Measurements from ENCODE around the gene XAGE2. TPM values are rescaled to one million over a fixed set of nuclear protein-coding genes. Genes with fewer than 3 reads are reported as not detected.
"Not testable (repeated sequence)": the region's sequence is repeated elsewhere in the genome, so short reads cannot be mapped to it uniquely, and the experiment has no call there.

XAGE2 gene
- not detected for total RNA-seq

- DNase-seq (ENCODE audit: low spot score in 2 of 2), result no peak
- intact Hi-C loops (cut with DNase I; ENCODE audit: low total_unique reads), result no loop called here
- Histone ChIP-seq H3K9me3 (peaks cover 0 to 7% of the 10 kb centered on the region in 2 donors), H3K4me1 (no peaks in the 10 kb centered on the region), H3K4me3 (no peak within 1 kb of the TSS), H3K27me3 (peaks cover 0 to 60% of the 10 kb centered on the region in 2 donors), H3K36me3 (no peaks in the 10 kb centered on the region), H3K27ac (no peak within 1 kb of the TSS)
- no peak for TF ChIP-seq POLR2AphosphoS5 (IDR thresholded peaks at IDR 0.05)
- TF ChIP-seq POLR2A (IDR thresholded peaks at IDR 0.05), result no peak
- no peak for TF ChIP-seq CTCF (IDR thresholded peaks at IDR 0.05)
These were observed at the start of gene XAGE2 for GRCh38 chrX:52368368-52369055. Gene XAGE2, plus strand, starts transcription at chrX:52369021. Its CDS starts 994 bp downstream, at chrX:52370015.

GRCh38 chrX:52337410-52337809, 31.4 kb upstream of the XAGE2 start:
- intact Hi-C loops (cut with DNase I; ENCODE audit: low total_unique reads), result no loop called here
- Histone ChIP-seq H3K4me1 (no peaks in the 10 kb centered on the region), H3K36me3 (no peaks in the 10 kb centered on the region), H3K27me3 (peaks cover 0 to 58% of the 10 kb centered on the region in 2 donors), H3K27ac (no peak overlapping the region), H3K9me3 (peaks cover 0 to 12% of the 10 kb centered on the region in 2 donors), H3K4me3 (no peak overlapping the region)
- no peak for TF ChIP-seq CTCF (IDR thresholded peaks at IDR 0.05)
- no peak for TF ChIP-seq POLR2A (IDR thresholded peaks at IDR 0.05)
- no peak for TF ChIP-seq POLR2AphosphoS5 (IDR thresholded peaks at IDR 0.05)
- no peak for DNase-seq (ENCODE audit: low spot score in 2 of 2)

- H3K27ac ChIP-seq, result no peak overlapping the region
- TF ChIP-seq POLR2AphosphoS5 (IDR thresholded peaks at IDR 0.05), result no peak
- TF ChIP-seq CTCF (IDR thresholded peaks at IDR 0.05), result no peak
- no peak for TF ChIP-seq POLR2A (IDR thresholded peaks at IDR 0.05)
- no peak overlapping the region for H3K4me3 ChIP-seq
- no peaks in the 10 kb centered on the region for H3K36me3 ChIP-seq
- DNase-seq (ENCODE audit: low spot score in 2 of 2), result no peak
- intact Hi-C loops (cut with DNase I; ENCODE audit: low total_unique reads), result no loop called here
- no peaks in the 10 kb centered on the region for H3K9me3 ChIP-seq
- H3K27me3 ChIP-seq, result peaks cover 0 to 48% of the 10 kb centered on the region in 2 donors
- H3K4me1 ChIP-seq, result no peaks in the 10 kb centered on the region
These were observed 27.3 kb upstream of the XAGE2 start for GRCh38 chrX:52341493-52341892.

GRCh38 chrX:52343131-52343530, 25.7 kb upstream of the XAGE2 start:
- H3K9me3 ChIP-seq; H3K4me1 ChIP-seq; H3K36me3 ChIP-seq; H3K4me3 ChIP-seq; DNase-seq (ENCODE audit: low spot score in 2 of 2); H3K27ac ChIP-seq; intact Hi-C loops (cut with DNase I; ENCODE audit: low total_unique reads): not testable (repeated sequence)
- H3K27me3 ChIP-seq, result peaks cover 0 to 37% of the 10 kb centered on the region in 2 donors

GRCh38 chrX:52345402-52345801, 23.4 kb upstream of the XAGE2 start:
- not testable (repeated sequence) for H3K4me1 ChIP-seq, H3K27ac ChIP-seq
- TF ChIP-seq CTCF (IDR thresholded peaks at IDR 0.05), result peak in 1 of 3 donors; percentile 31

More at GRCh38 chrX:52345402-52345801, 23.4 kb upstream of the XAGE2 start:
- peak in 1 of 2 donors; percentile 58 for DNase-seq (ENCODE audit: low spot score in 2 of 2)
- H3K36me3 ChIP-seq; intact Hi-C loops (cut with DNase I; ENCODE audit: low total_unique reads); H3K9me3 ChIP-seq; H3K4me3 ChIP-seq: not testable (repeated sequence)
- peaks cover 0 to 31% of the 10 kb centered on the region in 2 donors for H3K27me3 ChIP-seq
